Epithelial cell of proximal tubule (primary cell): ENCODE data around the gene TMC1. TPM values are rescaled to one million over a fixed set of nuclear protein-coding genes. Genes with fewer than 3 reads are reported as not detected.

Experiments
- DNase-seq: peaks from one replicate; pipeline ENCODE4 v3.0.0-alpha.2; 2011; ENCODE audit warnings: low read depth
- H3K4me3 ChIP-seq: 2 replicates; pipeline ENCODE4 v1.5.1; 2011; ENCODE audit warnings: low read depth, mild to moderate bottlenecking, low read length
- CTCF ChIP-seq: conservative IDR thresholded peaks from 2 replicates; pipeline ENCODE4 v1.5.1; 2012; ENCODE audit warnings: low read depth, mild to moderate bottlenecking, low read length
- total RNA-seq: library from RNA; depleted of rRNA; stranded (reverse); fragments of >200 nt; gene quantifications from 2 replicates; pipeline ENCODE4 v1.2.3, GENCODE V29; 2015

TMC1 gene
- total RNA-seq, 1 donor from 2014 or later = not detected

GRCh38 chr9:72721067-72721466, 199.7 kb downstream of the TMC1 start:
- DNase-seq = no peak
- no peak overlapping the region for H3K4me3 ChIP-seq
- TF ChIP-seq CTCF = no peak

- H3K4me3 ChIP-seq = no peak overlapping the region
- no peak for TF ChIP-seq CTCF
- no peak for DNase-seq
These were observed 205.5 kb downstream of the TMC1 start for GRCh38 chr9:72726947-72727346.

GRCh38 chr9:72728031-72728770, 206.8 kb downstream of the TMC1 start:
- no peak for DNase-seq

GRCh38 chr9:72733895-72734294, 212.5 kb downstream of the TMC1 start:
- no peak for TF ChIP-seq CTCF

More at GRCh38 chr9:72728031-72728770, 206.8 kb downstream of the TMC1 start:
- H3K4me3 ChIP-seq = no peak overlapping the region
- TF ChIP-seq CTCF = peak; percentile 9

GRCh38 chr9:72734631-72735030, 213.2 kb downstream of the TMC1 start:
- no peak for TF ChIP-seq CTCF
- DNase-seq = peak; percentile 16
- H3K4me3 ChIP-seq = no peak overlapping the region

More at GRCh38 chr9:72733895-72734294, 212.5 kb downstream of the TMC1 start:
- no peak overlapping the region for H3K4me3 ChIP-seq
- DNase-seq = no peak

- DNase-seq = no peak
- no peak for TF ChIP-seq CTCF
- no peak overlapping the region for H3K4me3 ChIP-seq
These were observed 222.4 kb downstream of the TMC1 start for GRCh38 chr9:72743836-72744235.

- no peak for DNase-seq
- no peak overlapping the region for H3K4me3 ChIP-seq
- no peak for TF ChIP-seq CTCF
These were observed 227.9 kb downstream of the TMC1 start for GRCh38 chr9:72749276-72749675.
